NCI-H2196 treated with DMSO at 0.1 percent for 48 hours (cell line): ENCODE measurements around the gene PHACTR3.

Experiments
- DNase-seq: peaks from one replicate; lab custom pipeline; 2025; ENCODE audit not compliant: unreplicated experiment; lab: John Stamatoyannopoulos, UW

PHACTR3 gene

GRCh38 chr20:59690101-59690500 lies 85.8 kb downstream of the PHACTR3 start:
- no peak for DNase-seq

GRCh38 chr20:59690976-59691375 lies 86.6 kb downstream of the PHACTR3 start:
- DNase-seq: no peak

GRCh38 chr20:59692139-59692538 lies 87.8 kb downstream of the PHACTR3 start:
- no peak for DNase-seq

DNA sequence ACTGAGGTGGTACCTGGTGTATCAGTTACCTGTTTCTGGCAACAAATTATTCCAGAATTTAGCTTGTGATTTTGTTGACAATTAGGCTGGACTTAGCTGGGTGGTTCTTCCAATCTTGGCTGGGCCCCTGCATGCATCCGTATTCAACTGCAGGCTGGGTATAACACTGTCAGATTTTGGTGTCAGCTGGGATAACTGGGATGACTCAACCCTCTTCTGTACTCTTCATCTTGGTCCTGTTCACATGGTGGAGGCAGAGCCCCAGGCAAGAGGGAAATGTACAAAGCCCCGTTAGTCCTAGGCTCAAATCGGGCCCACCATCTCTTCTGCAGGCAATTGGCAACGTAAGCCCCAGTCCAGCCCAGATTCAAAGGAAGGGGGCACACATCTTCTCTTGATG lies 89.2 kb downstream of the PHACTR3 start:
- no peak for DNase-seq

GRCh38 chr20:59696476-59696875 lies 92.1 kb downstream of the PHACTR3 start:
- no peak for DNase-seq

DNA sequence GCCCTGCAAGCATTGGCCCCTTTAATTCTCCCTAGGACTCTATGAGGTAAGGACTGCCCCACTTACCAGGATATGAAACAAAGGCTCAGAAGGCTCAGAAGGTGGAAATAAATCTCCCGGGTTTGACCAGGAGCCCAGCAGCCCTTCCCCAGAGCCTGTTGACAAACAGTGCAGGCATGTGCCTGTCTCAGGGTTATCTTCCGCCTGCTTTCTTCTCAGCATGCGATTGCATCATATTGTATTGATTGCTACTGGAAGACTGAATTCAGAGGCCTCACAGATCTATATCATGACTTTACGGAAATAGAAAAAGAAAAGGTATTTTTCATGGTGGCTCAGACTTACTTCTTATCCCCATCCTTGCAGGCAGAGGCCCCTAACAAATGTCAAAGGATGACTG lies 92.7 kb downstream of the PHACTR3 start:
- DNase-seq: no peak

DNA sequence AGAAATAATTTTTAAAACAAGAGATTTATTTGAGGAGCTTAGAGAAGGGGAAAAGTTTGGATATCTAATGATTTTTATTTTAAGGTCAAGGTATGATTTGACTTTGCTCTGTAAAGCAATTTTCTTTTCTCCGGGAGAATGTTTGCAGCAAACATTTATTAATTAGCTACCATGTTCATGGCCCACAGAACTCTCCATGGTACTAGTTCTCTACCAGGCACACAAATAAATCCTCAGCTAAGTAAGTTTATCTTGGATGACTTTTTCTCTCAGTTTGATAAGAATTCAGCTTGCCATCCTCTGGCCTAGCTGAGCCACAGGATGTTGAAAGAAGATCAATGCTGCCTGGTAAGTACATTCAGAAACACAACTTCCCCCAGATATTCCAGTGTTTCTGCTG lies 94.3 kb downstream of the PHACTR3 start:
- no peak for DNase-seq

GRCh38 chr20:59701236-59701635 lies 96.9 kb downstream of the PHACTR3 start:
- no peak for DNase-seq

- no peak for DNase-seq
Observed at GRCh38 chr20:59703046-59703445, 98.7 kb downstream of the PHACTR3 start.

- no peak for DNase-seq
Observed at GRCh38 chr20:59705651-59706399, 101.5 kb downstream of the PHACTR3 start.

- no peak for DNase-seq
Observed at GRCh38 chr20:59706400-59706693, 102.0 kb downstream of the PHACTR3 start.

DNA sequence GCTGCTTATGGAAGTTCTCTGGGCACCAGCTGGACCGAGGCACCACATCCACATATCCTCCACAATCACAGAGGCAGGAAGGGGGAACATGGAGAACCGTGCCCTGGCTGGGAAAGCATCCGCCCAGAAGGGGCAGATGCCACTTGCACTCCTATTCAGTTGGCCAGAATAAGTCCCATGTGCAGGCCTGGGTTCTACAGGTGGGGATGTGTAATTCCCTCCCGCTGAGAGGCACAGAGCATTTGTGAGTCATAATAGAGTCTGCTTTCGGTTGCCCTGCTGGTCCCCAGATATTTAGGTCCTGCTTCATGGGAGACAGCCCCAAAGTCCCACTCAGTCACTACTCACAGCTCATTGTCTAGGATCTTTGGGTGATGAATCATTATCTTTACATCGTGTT lies 104.0 kb downstream of the PHACTR3 start:
- DNase-seq: no peak

GRCh38 chr20:59709636-59710035 lies 105.3 kb downstream of the PHACTR3 start:
- DNase-seq: no peak

DNA sequence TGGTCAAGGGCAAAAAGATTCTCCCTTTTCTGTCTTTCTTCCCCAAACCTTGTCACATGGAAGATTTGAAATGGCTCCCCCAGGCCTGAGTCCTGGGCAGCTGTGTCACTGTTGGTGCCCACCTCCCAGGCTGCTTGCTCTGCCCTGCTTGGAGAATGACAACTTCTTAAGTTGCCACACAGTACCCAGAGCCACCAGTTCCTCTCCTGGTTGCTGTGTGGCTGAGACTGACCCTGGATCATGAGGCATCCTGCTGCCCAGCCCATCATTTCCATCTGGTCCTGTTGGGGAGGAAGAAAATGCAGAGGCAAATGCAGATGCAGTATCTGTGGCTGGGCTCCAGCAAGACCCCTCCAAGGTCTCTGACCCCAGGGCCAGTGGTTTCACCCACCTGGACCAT lies 113.7 kb downstream of the PHACTR3 start:
- DNase-seq: no peak

DNA sequence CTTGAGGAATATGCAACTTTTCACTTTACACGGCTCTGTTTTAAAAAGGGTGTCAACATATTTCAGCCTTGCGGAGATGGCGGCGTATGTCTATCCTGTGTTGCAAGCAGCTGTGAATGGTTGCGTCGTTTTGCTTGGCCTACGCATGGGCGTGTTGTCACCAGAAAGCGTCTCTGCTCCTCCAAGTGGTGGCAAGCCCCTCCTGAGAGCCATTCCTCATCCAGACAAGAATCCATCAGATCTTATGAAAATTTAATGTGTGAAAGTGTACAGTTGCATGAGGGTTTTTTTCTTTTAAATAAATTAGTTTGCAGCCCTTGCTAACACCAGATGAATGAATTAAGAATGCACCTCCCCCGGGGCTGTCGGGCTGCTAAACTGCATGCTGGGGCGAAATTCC lies 114.4 kb downstream of the PHACTR3 start:
- DNase-seq: no peak

- DNase-seq: no peak
Observed at GRCh38 chr20:59720013-59720412, 115.7 kb downstream of the PHACTR3 start.

DNA sequence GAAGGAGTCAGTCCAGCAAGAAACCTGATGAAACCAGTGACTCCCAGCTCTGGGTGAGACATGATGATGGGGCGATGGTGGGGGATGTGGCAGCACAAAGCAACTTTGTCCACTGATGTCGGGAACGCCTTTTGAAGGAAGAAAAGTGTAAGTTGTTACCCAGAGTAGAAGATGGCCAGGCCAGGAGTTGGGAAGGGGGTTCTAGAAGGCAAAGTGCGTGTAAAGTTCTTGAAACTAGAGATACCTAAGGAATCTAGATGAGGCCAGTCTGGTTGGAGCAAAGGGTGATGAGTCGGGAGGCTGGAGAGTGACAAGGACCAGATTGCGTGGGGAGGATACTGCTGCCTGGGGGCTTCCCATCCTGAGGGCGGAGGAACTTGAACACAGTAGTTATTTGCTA lies 117.0 kb downstream of the PHACTR3 start:
- no peak for DNase-seq

GRCh38 chr20:59723108-59723500 lies 118.8 kb downstream of the PHACTR3 start:
- no peak for DNase-seq

DNA sequence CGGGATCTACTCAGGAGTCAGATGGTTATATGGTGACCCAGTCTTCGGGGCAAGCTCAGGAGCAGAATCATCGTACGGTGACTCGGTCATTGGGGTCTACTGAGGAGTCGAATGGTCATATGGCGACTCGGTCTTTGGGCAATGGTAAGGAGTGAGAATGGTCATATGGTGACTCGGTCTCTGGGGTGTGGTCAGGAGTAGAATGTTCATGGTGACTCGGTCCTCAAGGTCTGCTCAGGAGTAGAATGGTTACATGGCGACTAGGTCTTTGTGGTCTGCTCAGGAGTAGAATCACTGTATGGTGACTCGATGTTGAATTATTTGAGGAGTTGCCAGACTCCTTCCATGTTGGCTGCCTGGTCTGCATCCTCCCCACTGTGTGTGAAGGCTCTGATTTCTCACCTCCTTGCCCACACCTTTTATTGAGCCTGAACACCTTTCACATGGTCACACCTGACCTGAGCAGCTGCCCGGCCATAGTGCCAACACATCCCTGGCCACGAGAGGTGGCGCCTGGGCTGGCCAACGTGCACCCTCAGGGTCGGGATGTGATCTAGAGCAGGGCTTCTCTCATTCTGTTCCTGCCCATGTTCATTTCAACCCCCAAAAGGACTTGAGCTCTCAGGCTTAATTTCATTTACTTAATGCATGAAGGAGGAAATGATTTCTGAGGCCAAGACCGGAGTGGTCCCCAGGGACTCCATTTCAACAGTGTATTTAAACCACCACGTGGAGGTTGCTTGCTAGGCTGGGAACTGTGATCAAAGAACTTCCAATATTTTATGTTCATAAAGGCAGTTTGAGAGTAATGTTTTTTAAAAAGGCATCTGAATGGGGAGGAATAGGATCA lies 119.5 kb downstream of the PHACTR3 start:
- no peak for DNase-seq

DNA sequence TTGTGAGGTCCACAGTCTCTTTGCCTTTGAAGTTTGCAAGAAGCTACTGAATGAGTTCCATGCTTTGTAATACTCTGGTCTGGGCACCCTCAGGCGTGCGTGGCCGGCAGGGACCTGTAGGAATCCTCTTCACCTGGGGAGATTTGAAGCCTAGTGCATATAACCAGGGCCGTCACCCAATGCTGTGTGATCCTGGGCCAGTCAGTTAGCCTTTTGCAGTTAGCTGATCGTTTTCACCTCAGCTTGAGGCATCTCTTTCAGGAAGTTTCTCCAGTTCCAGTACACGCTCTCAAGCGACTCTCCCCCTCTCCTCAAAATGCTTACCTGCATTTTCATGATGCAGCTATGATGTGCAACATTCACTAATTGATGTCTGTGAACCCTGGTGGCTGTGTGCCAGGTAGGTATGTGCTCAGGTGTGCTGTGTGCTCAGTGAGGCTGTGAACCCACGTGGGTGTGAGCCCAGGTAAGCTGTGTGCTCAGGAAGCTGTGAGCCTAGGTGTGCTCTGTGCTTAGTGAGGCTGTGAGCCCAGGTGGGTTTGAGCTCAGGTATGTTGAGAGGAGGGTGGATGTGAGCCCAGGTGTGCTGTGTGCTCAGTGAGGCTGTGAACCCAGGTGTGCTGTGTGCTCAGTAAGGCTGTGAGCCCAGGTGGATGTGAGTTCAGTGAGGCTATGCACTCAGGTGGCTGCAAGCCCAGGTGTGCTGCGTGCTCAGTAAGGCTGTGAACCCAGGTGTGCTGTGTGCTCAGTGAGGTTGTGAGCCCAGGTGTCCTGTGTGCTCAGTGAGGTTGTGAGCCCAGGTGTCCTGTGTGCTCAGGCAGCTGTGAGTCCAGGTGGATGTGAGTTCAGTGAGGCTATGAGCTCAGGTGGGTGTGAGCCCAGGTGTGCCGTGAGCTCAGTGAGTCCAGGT lies 120.4 kb downstream of the PHACTR3 start:
- no peak for DNase-seq

DNA sequence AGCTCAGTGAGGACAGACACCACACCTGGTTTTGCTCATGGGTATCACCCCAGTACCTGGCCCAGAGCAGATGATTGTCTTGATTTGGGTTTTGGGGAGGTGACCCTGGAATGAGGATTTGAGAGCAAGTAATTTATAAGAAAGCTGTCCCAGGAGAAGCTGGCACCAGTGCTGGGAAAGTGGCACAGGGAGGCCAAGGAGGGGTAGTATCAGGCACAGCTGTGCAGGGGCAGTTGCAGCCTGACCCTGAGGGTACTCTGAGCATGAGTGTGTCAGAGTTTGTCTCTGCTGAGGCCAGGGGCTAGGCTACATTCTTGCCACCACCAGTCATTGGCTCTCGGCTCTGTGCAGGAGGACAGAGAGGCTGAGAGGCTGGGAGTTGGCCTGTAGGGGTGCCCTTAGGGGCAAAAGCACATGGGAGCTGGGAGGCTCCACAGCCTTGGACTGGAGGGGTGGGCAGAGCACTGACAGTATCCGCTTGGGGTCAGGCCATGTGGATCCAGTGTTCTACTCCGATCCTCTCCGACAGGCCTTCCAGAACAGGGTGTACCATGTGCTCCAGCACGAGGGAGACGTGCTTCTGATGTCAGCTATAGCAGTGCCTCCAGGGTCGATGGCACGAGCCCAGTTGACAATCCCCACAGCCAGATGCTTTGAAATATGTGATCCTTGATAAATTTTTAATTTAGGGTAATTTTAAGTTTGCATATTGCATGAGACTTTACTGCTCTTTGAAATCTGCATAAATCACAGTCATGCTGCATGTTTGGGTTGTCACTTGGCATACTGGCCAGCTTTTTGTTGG lies 121.3 kb downstream of the PHACTR3 start:
- no peak for DNase-seq
